ENCODE results near the gene FBLIM1. TPM values are rescaled to one million over a fixed set of nuclear protein-coding genes. Genes with fewer than 3 reads are reported as not detected.

Gene FBLIM1
- total RNA-seq, 4 donors from 2014 or later, result 11.4 to 28.0 (median 25.9) TPM

DNA sequence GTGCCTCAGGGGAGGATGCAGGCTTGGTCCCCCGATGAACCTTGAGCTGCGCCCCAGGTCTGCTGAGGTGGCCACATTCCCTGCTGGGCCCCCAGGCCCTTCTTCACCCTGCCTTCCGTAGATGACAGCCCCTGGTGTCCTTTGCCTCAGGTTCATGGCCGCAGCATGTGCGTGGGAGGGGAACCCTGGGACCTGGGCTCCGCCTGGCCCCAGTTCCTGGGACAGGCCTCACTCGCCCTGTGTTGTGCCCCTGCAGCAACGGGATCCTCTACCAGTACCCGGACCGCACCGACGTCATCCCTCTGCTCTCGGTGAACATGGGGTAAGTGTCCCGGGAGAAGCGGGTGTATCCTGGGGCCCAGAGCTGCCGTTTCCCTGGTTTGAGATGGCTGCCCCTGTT is 27.7 kb upstream of the FBLIM1 start:
- peak overlapping the region in 1 of 3 donors; percentile 10 for H3K27ac ChIP-seq
- intact Hi-C loops (cut with DNase I), result no loop called here
- TF ChIP-seq CTCF (IDR thresholded peaks at IDR 0.05) (no peak), POLR2A (IDR thresholded peaks at IDR 0.05) (no peak)
- DNase-seq, result no peak
- peaks cover 58 to 73% of the 10 kb centered on the region in 2 donors for H3K36me3 ChIP-seq
- no peaks in the 10 kb centered on the region for H3K27me3 ChIP-seq
- H3K4me1 ChIP-seq, result peaks cover 19 to 40% of the 10 kb centered on the region in 2 donors
- WGBS, 2 donors, result 97% methylated on average over 7 of the region's 16 CpGs; no CpG with 5 or more reads in 1 of the 2 donors
- no peak overlapping the region for H3K4me3 ChIP-seq (replicated peaks in 1 of 3)
- no peaks in the 10 kb centered on the region for H3K9me3 ChIP-seq

GRCh38 chr1:15731735-15732685 is 26.6 kb upstream of the FBLIM1 start:
- peak; percentile 92 to 93 for DNase-seq
- Histone ChIP-seq H3K27ac (peak overlapping the region; percentile 58 to 72 (median 65)), H3K4me1 (peaks cover 28 to 51% of the 10 kb centered on the region in 2 donors), H3K36me3 (peaks cover 47 to 63% of the 10 kb centered on the region in 2 donors), H3K27me3 (no peaks in the 10 kb centered on the region), H3K4me3 (replicated peaks in 1 of 3) (no peak overlapping the region), H3K9me3 (no peaks in the 10 kb centered on the region)
- 85 to 91% methylated on average over 26 of the region's 39 CpGs for WGBS, 2 donors
- TF ChIP-seq CTCF (IDR thresholded peaks at IDR 0.05) (no peak), POLR2A (IDR thresholded peaks at IDR 0.05) (no peak)
- intact Hi-C loops (cut with DNase I), result no loop called here

GRCh38 chr1:15732686-15733081 is 25.9 kb upstream of the FBLIM1 start:
- Histone ChIP-seq H3K36me3 (peaks cover 40 to 57% of the 10 kb centered on the region in 2 donors), H3K27me3 (no peaks in the 10 kb centered on the region)
- intact Hi-C loops (cut with DNase I), result no loop called here

DNA sequence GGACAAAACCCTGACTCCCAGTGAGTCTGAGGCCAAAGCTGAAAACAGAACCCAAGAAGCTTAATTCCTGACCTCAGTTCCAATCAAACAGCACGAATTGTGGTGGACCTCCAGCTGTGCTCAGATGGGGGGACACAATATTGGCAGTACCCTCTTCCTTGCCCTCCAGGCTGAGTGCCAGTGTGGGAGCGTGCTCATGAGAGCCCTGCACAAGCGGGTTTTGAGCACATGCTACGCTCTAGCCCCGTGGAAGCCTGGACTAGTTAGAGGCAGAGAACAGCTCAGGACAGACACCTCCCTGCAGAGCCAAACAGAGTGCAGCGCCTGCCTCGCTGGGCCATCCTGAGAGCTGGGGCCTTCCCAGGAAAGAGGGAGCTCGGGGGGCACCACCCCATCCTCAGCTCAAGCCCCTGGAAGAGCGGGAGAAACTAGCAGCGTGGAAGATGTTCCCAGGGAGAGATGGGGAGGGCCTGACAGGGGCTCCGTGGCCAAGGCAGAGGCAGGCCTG is 25.3 kb upstream of the FBLIM1 start:
- DNase-seq, result peak in 1 of 2 donors; percentile 33
- Histone ChIP-seq H3K27ac (peak overlapping the region in 2 of 3 donors; percentile 65 to 72), H3K27me3 (no peaks in the 10 kb centered on the region), H3K36me3 (peaks cover 34 to 51% of the 10 kb centered on the region in 2 donors), H3K9me3 (no peaks in the 10 kb centered on the region), H3K4me1 (peaks cover 28 to 62% of the 10 kb centered on the region in 2 donors), H3K4me3 (replicated peaks in 1 of 3) (no peak overlapping the region)
- TF ChIP-seq CTCF (IDR thresholded peaks at IDR 0.05) (no peak), POLR2A (IDR thresholded peaks at IDR 0.05) (no peak)
- intact Hi-C loops (cut with DNase I), result no loop called here
- 78 to 85% methylated on average over 9 to 10 of the region's 11 CpGs for WGBS, 2 donors

More at GRCh38 chr1:15732686-15733081, 25.9 kb upstream of the FBLIM1 start:
- TF ChIP-seq CTCF (IDR thresholded peaks at IDR 0.05) (no peak), POLR2A (IDR thresholded peaks at IDR 0.05) (no peak)
- Histone ChIP-seq H3K9me3 (no peaks in the 10 kb centered on the region), H3K4me3 (replicated peaks in 1 of 3) (no peak overlapping the region), H3K27ac (peak overlapping the region; percentile 58 to 72 (median 65)), H3K4me1 (peaks cover 28 to 57% of the 10 kb centered on the region in 2 donors)
- no CpG with 5 or more reads among the region's 7 CpGs for WGBS, 2 donors
- DNase-seq, result peak; percentile 49 to 63

Measured in thyroid gland (tissue), 4 donors.